Spleen (tissue), 11 donors: ENCODE results near the gene ASL. TPM values are rescaled to one million over a fixed set of nuclear protein-coding genes. Genes with fewer than 3 reads are reported as not detected.
"Not testable (repeated sequence)": the region's sequence is repeated elsewhere in the genome, so short reads cannot be mapped to it uniquely, and the experiment has no call there.

Experiments used
- DNase-seq: peaks from one replicate; pipeline ENCODE4 v3.0.0-alpha.2; 2020
- H3K27ac ChIP-seq, 8 donors: fragments of 200-600 bp; sonication (generic) in 7 of 8; 1 replicate in 4 of 8; 2 replicates in 4 of 8; pipeline versions ENCODE4 v1.5.0 to v1.8.0; 2016 to 2021; ENCODE audit warnings: inconsistent platforms in 4 of 8, mild to moderate bottlenecking in 4 of 8, moderate library complexity in 1 of 8
- H3K27me3 ChIP-seq, 7 donors: fragments of 200-600 bp; sonication (generic) in 6 of 7; replicated peaks in 1 of 7; 1 replicate in 4 of 7; 2 replicates in 3 of 7; pipeline versions ENCODE4 v1.5.0 to v1.8.0; 2016 to 2021; ENCODE audit warnings: inconsistent platforms in 3 of 7, mild to moderate bottlenecking in 1 of 7
- H3K36me3 ChIP-seq, 6 donors: fragments of 200-600 bp; sonication (generic) in 5 of 6; 1 replicate in 4 of 6; 2 replicates in 2 of 6; pipeline versions ENCODE4 v1.5.0 to v1.8.0; 2016 to 2021; ENCODE audit warnings: inconsistent platforms in 2 of 6
- H3K4me1 ChIP-seq, 6 donors: fragments of 200-600 bp; sonication (generic) in 5 of 6; 1 replicate in 3 of 6; 2 replicates in 3 of 6; pipeline versions ENCODE4 v1.5.0 to v1.8.0; 2016 to 2021; ENCODE audit warnings: inconsistent platforms in 3 of 6
- H3K4me3 ChIP-seq, 8 donors: fragments of 200-600 bp; sonication (generic) in 7 of 8; 1 replicate in 4 of 8; 2 replicates in 4 of 8; pipeline versions ENCODE4 v1.5.0 to v1.8.0; 2016 to 2021; ENCODE audit warnings: inconsistent platforms in 4 of 8, mild to moderate bottlenecking in 4 of 8, moderate library complexity in 2 of 8
- H3K9me3 ChIP-seq, 8 donors: fragments of 200-600 bp; sonication (generic) in 7 of 8; 1 replicate in 4 of 8; 2 replicates in 4 of 8; pipeline versions ENCODE4 v1.5.0 to v1.8.0; 2016 to 2021; ENCODE audit warnings: inconsistent platforms in 4 of 8
- CTCF ChIP-seq, 11 experiments: fragments of 200-600 bp in 7 of 11; fragments of 450-650 bp in 4 of 11; sonication (generic) in 4 of 11; IDR thresholded peaks in 8 of 11; conservative IDR thresholded peaks in 3 of 11; 1 replicate in 7 of 11; 2 replicates in 4 of 11; pipeline versions ENCODE4 v1.4.0 to v1.8.0; 2016 to 2021; ENCODE audit warnings: antibody characterized with exemption in 11 of 11, inconsistent platforms in 4 of 11, mild to moderate bottlenecking in 1 of 11
- POLR2A ChIP-seq, 3 donors: fragments of 450-650 bp; IDR thresholded peaks; one replicate each; pipeline ENCODE4 v1.5.1; 2017; ENCODE audit warnings: antibody characterized with exemption in 3 of 3, mild to moderate bottlenecking in 1 of 3
- POLR2AphosphoS5 ChIP-seq, 3 donors: sonication (generic); formaldehyde crosslinking; IDR thresholded peaks; one replicate each; pipeline ENCODE4 v1.5.1; 2017; ENCODE audit warnings: antibody characterized with exemption in 3 of 3
- WGBS, 5 donors: extraction: QIAGEN DNeasy Blood & Tissue Kit in 3 of 5; methylation state at CpG; one replicate each; pipeline versions ENCODE4 v1.1.5 to v1.1.7; 2013 to 2018; 5-methylcytosine and 5-hydroxymethylcytosine counted together
- intact Hi-C: fragments of 100-400 bp; cut with DNase I; formaldehyde crosslinking; loops from one replicate; pipeline ENCODE4 v1.15.0; 2023; ENCODE audit warnings: low total_unique reads
- polyA plus RNA-seq, 3 donors: library from polyadenylated mRNA; stranded (reverse); fragments of 200-250 nt; gene quantifications; one replicate each; pipeline ENCODE4 v1.2.1, GENCODE V29; 2013
- total RNA-seq, 7 donors: library from RNA; depleted of rRNA in 3 of 7; stranded (reverse); fragments of >200 nt in 3 of 7; fragmentation: NEBNext Ultra II Directional in 4 of 7; extraction: Animal tissue kit (Norgen Biotek cat#: 25700) in 4 of 7; gene quantifications; one replicate each; pipeline versions ENCODE4 v1.1.0 to v1.2.1, GENCODE V29; 2016 to 2021
- donor health status: healthy with polysubstance abuse.
- donor health status: DM: no; HTN: no; CAD: no; lungs with moderate emphysema.
- donor health status: DM: no; HTN: no; CAD: no.
- donor health status: Bipolar disorder and iron deficiency.
- donor health status: healthy.
- donor health status: DM: no; HTN: no; CAD: no.
- donor health status: DM: yes; HTN: yes; CAD: no.

ASL gene
- total and polyA plus RNA-seq, 10 donors, result 24.6 to 56.4 (median 40.1) TPM

DNA sequence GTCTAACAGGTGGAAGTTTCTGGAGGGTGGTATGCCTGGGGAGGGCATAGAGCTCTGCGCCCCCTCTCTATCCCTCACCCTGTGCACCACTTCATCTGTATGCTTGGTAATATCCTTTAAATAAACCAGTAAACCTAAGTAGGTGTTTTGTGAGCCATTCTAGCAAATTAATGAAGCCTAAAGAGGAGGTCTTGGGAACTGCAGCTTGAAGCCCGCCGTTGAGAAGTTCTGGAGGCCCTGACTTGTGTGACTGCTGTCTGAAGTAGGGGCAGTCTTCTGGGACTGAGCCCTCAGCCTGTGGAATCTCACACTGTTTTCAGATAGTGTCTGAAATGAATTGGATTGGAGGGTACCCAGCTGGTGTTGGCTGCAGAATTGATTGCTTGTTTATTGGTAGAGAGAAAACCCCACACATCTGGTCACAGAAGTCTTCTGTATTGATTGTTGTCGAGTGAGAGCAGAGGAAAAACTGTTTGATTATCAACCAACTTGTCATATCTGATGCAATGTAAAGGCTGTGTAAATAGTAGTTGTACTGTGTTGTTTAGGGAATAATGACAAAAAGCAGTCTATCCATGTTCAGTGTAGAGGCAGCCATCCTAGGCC is 43.7 kb downstream of the ASL start:
- Histone ChIP-seq H3K4me3 (no peak overlapping the region), H3K4me1 (peaks cover 29 to 89% (median 73%) of the 10 kb centered on the region in 6 donors), H3K36me3 (peaks cover 0 to 30% (median 4%) of the 10 kb centered on the region in 6 donors), H3K27me3 (no peaks in the 10 kb centered on the region), H3K27ac (peak overlapping the region in 6 of 8 donors; percentile 35 to 77 (median 67)), H3K9me3 (no peaks in the 10 kb centered on the region)
- intact Hi-C loops, result no loop called here
- TF ChIP-seq POLR2A (IDR thresholded peaks at IDR 0.05) (no peak), POLR2AphosphoS5 (IDR thresholded peaks at IDR 0.05) (no peak), CTCF (IDR thresholded peaks at IDR 0.05 in 8 of 11, conservative IDR thresholded peaks at IDR 0.05 in 3 of 11) (no peak)
- no peak for DNase-seq
- WGBS, 5 donors, result 89 to 93% (median 92%) methylated on average over 4 of the region's 4 CpGs

- Histone ChIP-seq H3K4me1 (peaks cover 32 to 96% (median 78%) of the 10 kb centered on the region in 6 donors), H3K36me3 (peaks cover 0 to 33% (median 4%) of the 10 kb centered on the region in 6 donors), H3K4me3 (no peak overlapping the region), H3K27ac (peak overlapping the region in 4 of 8 donors; percentile 33 to 66 (median 60)), H3K9me3 (no peaks in the 10 kb centered on the region), H3K27me3 (no peaks in the 10 kb centered on the region)
- WGBS, 5 donors, result 86 to 93% (median 90%) methylated on average over 9 of the region's 9 CpGs
- no peak for TF ChIP-seq POLR2AphosphoS5 (IDR thresholded peaks at IDR 0.05)
- no peak for TF ChIP-seq CTCF (IDR thresholded peaks at IDR 0.05 in 8 of 11, conservative IDR thresholded peaks at IDR 0.05 in 3 of 11)
- TF ChIP-seq POLR2A (IDR thresholded peaks at IDR 0.05), result no peak
- intact Hi-C loops, result no loop called here
- DNase-seq, result no peak
These were observed 47.5 kb downstream of the ASL start for GRCh38 chr7:66123175-66123528.

DNA sequence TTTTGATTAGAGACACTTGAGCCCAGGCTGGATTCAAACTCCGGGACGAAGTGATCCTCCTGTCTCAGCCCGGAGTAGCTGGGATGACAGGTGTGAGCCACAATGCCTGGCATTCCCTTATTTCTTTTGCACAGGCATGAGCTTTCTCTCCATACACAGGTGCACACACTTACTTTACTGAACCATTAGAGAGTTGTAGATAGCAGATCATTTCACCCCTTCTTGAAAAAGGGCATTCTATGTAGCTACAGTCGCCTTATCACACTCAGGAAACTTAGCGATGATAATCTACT is 48.9 kb downstream of the ASL start:
- H3K9me3 ChIP-seq, DNase-seq, intact Hi-C loops, H3K27me3 ChIP-seq, H3K4me3 ChIP-seq: not testable (repeated sequence)
- WGBS, 5 donors, result 67 to 79% (median 75%) methylated on average over 5 of the region's 5 CpGs
- H3K4me1 ChIP-seq, result peaks cover 22 to 96% (median 72%) of the 10 kb centered on the region in 6 donors
- H3K27ac ChIP-seq, result peak overlapping the region in 7 of 8 donors; percentile 36 to 82 (median 71)
- H3K36me3 ChIP-seq, result peaks cover 0 to 33% (median 4%) of the 10 kb centered on the region in 6 donors

GRCh38 chr7:66125052-66125694 is 49.6 kb downstream of the ASL start:
- no peaks in the 10 kb centered on the region for H3K27me3 ChIP-seq
- 20 to 33% (median 21%) methylated on average over 4 of the region's 4 CpGs for WGBS, 5 donors
- H3K4me1 ChIP-seq, result peaks cover 19 to 93% (median 70%) of the 10 kb centered on the region in 6 donors
- peaks cover 0 to 29% (median 5%) of the 10 kb centered on the region in 6 donors for H3K36me3 ChIP-seq
- H3K4me3 ChIP-seq, result peak overlapping the region in 1 of 8 donors; percentile 2
- peak overlapping the region in 7 of 8 donors; percentile 57 to 82 (median 71) for H3K27ac ChIP-seq
- no peak for DNase-seq
- no peak for TF ChIP-seq POLR2A (IDR thresholded peaks at IDR 0.05)
- TF ChIP-seq CTCF (IDR thresholded peaks at IDR 0.05 in 8 of 11, conservative IDR thresholded peaks at IDR 0.05 in 3 of 11), result no peak
- no peak for TF ChIP-seq POLR2AphosphoS5 (IDR thresholded peaks at IDR 0.05)
- intact Hi-C loops, result no loop called here
- H3K9me3 ChIP-seq, result no peaks in the 10 kb centered on the region

- DNase-seq, H3K4me3 ChIP-seq, intact Hi-C loops, H3K9me3 ChIP-seq, H3K27me3 ChIP-seq: not testable (repeated sequence)
- Histone ChIP-seq H3K27ac (peak overlapping the region in 7 of 8 donors; percentile 57 to 82 (median 71)), H3K4me1 (peaks cover 19 to 90% (median 73%) of the 10 kb centered on the region in 6 donors), H3K36me3 (peaks cover 0 to 36% (median 10%) of the 10 kb centered on the region in 6 donors)
- WGBS, 5 donors, result 54 to 69% (median 56%) methylated on average over 6 of the region's 6 CpGs
These were observed 50.2 kb downstream of the ASL start for GRCh38 chr7:66125781-66126352.

DNA sequence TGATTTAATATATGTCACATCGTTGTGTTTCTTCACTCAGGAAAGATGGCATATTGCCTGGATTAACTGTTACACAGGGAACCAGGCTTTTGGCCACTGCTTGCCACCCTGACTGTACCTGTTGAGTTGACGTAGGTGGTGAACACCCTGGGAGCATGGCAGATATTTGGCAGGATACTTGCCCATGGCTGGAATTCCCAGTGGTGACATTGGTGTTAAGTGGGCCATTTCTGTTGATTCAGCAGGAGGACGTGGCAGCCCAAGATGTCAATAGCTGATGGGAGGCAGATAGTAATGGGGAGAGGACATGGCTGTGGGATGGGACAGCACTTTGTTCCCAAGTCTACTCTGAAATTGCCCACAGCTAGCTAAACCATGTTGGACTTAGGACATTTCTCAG is 51.6 kb downstream of the ASL start:
- H3K27me3 ChIP-seq, DNase-seq, H3K4me3 ChIP-seq, H3K9me3 ChIP-seq, intact Hi-C loops: not testable (repeated sequence)
- WGBS, 5 donors, result 74 to 91% (median 89%) methylated on average over 3 of the region's 3 CpGs
- H3K4me1 ChIP-seq, result peaks cover 19 to 77% (median 63%) of the 10 kb centered on the region in 6 donors
- peak overlapping the region in 3 of 8 donors; percentile 7 to 82 (median 73) for H3K27ac ChIP-seq
- peaks cover 0 to 40% (median 18%) of the 10 kb centered on the region in 6 donors for H3K36me3 ChIP-seq
